Kidney tubule cell (primary cell): ENCODE results near the gene DPP10.

Experiments used
- DNase-seq: peaks from one replicate; pipeline ENCODE4 v3.0.0-alpha.2; 2018; ENCODE audit warnings: low spot score

Gene DPP10

GRCh38 chr2:115569547-115569946 lies 1127.1 kb downstream of the DPP10 start:
- DNase-seq: peak; percentile 24

GRCh38 chr2:115572746-115573145 lies 1130.3 kb downstream of the DPP10 start:
- no peak for DNase-seq

GRCh38 chr2:115573756-115574155 lies 1131.3 kb downstream of the DPP10 start:
- DNase-seq: peak; percentile 35

GRCh38 chr2:115574667-115575066 lies 1132.2 kb downstream of the DPP10 start:
- no peak for DNase-seq

- no peak for DNase-seq
Observed at GRCh38 chr2:115580784-115581183, 1138.3 kb downstream of the DPP10 start.

GRCh38 chr2:115584507-115584906 lies 1142.1 kb downstream of the DPP10 start:
- no peak for DNase-seq

GRCh38 chr2:115596659-115597375 lies 1154.4 kb downstream of the DPP10 start:
- no peak for DNase-seq

- no peak for DNase-seq
Observed at GRCh38 chr2:115603285-115603684, 1160.8 kb downstream of the DPP10 start.

- no peak for DNase-seq
Observed at GRCh38 chr2:115606350-115606749, 1163.9 kb downstream of the DPP10 start.

GRCh38 chr2:115609978-115610377 lies 1167.5 kb downstream of the DPP10 start:
- peak; percentile 70 for DNase-seq

GRCh38 chr2:115610888-115611287 lies 1168.4 kb downstream of the DPP10 start:
- DNase-seq: no peak

GRCh38 chr2:115624332-115624731 lies 1181.9 kb downstream of the DPP10 start:
- DNase-seq: no peak

- no peak for DNase-seq
Observed at GRCh38 chr2:115634578-115634977, 1192.1 kb downstream of the DPP10 start.

GRCh38 chr2:115635430-115635829 lies 1193.0 kb downstream of the DPP10 start:
- DNase-seq: no peak

- DNase-seq: no peak
Observed at GRCh38 chr2:115649731-115650130, 1207.3 kb downstream of the DPP10 start.

- DNase-seq: no peak
Observed at GRCh38 chr2:115650827-115651226, 1208.4 kb downstream of the DPP10 start.

GRCh38 chr2:115652652-115653051 lies 1210.2 kb downstream of the DPP10 start:
- DNase-seq: no peak

GRCh38 chr2:115654362-115654761 lies 1211.9 kb downstream of the DPP10 start:
- DNase-seq: no peak

- DNase-seq: no peak
Observed at GRCh38 chr2:115678129-115678528, 1235.7 kb downstream of the DPP10 start.

GRCh38 chr2:115684345-115684744 lies 1241.9 kb downstream of the DPP10 start:
- no peak for DNase-seq

GRCh38 chr2:115691409-115691808 lies 1249.0 kb downstream of the DPP10 start:
- no peak for DNase-seq

GRCh38 chr2:115694651-115695050 lies 1252.2 kb downstream of the DPP10 start:
- no peak for DNase-seq

- DNase-seq: no peak
Observed at GRCh38 chr2:115733190-115733775, 1290.8 kb downstream of the DPP10 start.

GRCh38 chr2:115738111-115738510 lies 1295.7 kb downstream of the DPP10 start:
- DNase-seq: no peak
